Hepatocyte (in vitro differentiated cells): ENCODE measurements around the gene CST2. TPM values are rescaled to one million over a fixed set of nuclear protein-coding genes. Genes with fewer than 3 reads are reported as not detected.
A peak's percentile ranks its signal among the peaks of the same experiment; 100 is the strongest.
"Not testable (repeated sequence)": the region's sequence is repeated elsewhere in the genome, so short reads cannot be mapped to it uniquely, and the experiment has no call there.

Source experiments
- DNase-seq: peaks from one replicate; pipeline ENCODE4 v3.0.0-alpha.2; 2016; ENCODE audit warnings: low spot score
- H2AFZ ChIP-seq: fragments of 200-600 bp; sonication (generic); 2 replicates; pipeline ENCODE4 v1.6.0; 2016; ENCODE audit warnings: antibody characterized with exemption, mild to moderate bottlenecking
- H3K27ac ChIP-seq: fragments of 200-600 bp; sonication (generic); 2 replicates; pipeline ENCODE4 v1.5.1; 2016; ENCODE audit warnings: mild to moderate bottlenecking
- H3K27me3 ChIP-seq: fragments of 200-600 bp; sonication (generic); 2 replicates; pipeline ENCODE4 v1.6.1; 2016
- H3K36me3 ChIP-seq: fragments of 200-600 bp; sonication (generic); replicated peaks from 2 replicates; pipeline ENCODE4 v1.5.1; 2016; ENCODE audit warnings: low read depth; ENCODE audit not compliant: insufficient read depth
- H3K4me1 ChIP-seq: fragments of 200-600 bp; sonication (generic); 2 replicates; pipeline ENCODE4 v1.5.1; 2016; ENCODE audit warnings: mild to moderate bottlenecking, moderate library complexity; ENCODE audit not compliant: insufficient read depth
- H3K4me2 ChIP-seq: fragments of 200-600 bp; sonication (generic); 2 replicates; pipeline ENCODE4 v1.6.0; 2016
- H3K4me3 ChIP-seq: fragments of 200-600 bp; sonication (generic); 2 replicates; pipeline ENCODE4 v1.5.1; 2016; ENCODE audit warnings: mild to moderate bottlenecking
- H3K79me2 ChIP-seq: fragments of 200-600 bp; sonication (generic); 2 replicates; pipeline ENCODE4 v1.6.0; 2017; ENCODE audit warnings: mild to moderate bottlenecking
- H3K9me2 ChIP-seq: fragments of 200-600 bp; sonication (generic); replicated peaks from 2 replicates; pipeline ENCODE4 v1.6.0; 2017; ENCODE audit warnings: mild to moderate bottlenecking; ENCODE audit not compliant: insufficient read depth
- H3K9me3 ChIP-seq: fragments of 200-600 bp; sonication (generic); 2 replicates; pipeline ENCODE4 v1.5.1; 2016; ENCODE audit warnings: low read depth, mild to moderate bottlenecking
- H4K20me1 ChIP-seq: fragments of 200-600 bp; sonication (generic); 2 replicates; pipeline ENCODE4 v1.6.0; 2016; ENCODE audit warnings: mild to moderate bottlenecking; ENCODE audit not compliant: insufficient read depth, poor library complexity, severe bottlenecking
- CTCF ChIP-seq: fragments of 200-600 bp; sonication (generic); IDR thresholded peaks from 2 replicates; pipeline ENCODE4 v1.5.1; 2016; ENCODE audit warnings: antibody characterized with exemption, mild to moderate bottlenecking; ENCODE audit not compliant: poor library complexity
- EZH2 ChIP-seq: fragments of 200-600 bp; sonication (generic); IDR thresholded peaks from 2 replicates; pipeline ENCODE4 v1.6.1; 2016; ENCODE audit warnings: antibody characterized with exemption, mild to moderate bottlenecking, borderline replicate concordance
- EZH2phosphoT487 ChIP-seq: fragments of 200-600 bp; sonication (generic); IDR thresholded peaks from one replicate; pipeline ENCODE4 v1.6.1; 2018; ENCODE audit warnings: antibody characterized with exemption, mild to moderate bottlenecking, low read depth, moderate library complexity; ENCODE audit not compliant: unreplicated experiment, severe bottlenecking
- WGBS: methylation state at CpG from one replicate; pipeline ENCODE4 v1.1.6; 2016; ENCODE audit warnings: low lambda C conversion rate; ENCODE audit errors: missing lambda C conversion rate; 5-methylcytosine and 5-hydroxymethylcytosine counted together
- polyA plus RNA-seq: library from polyadenylated mRNA; unstranded; fragments of >200 nt; fragmentation: Nextera tagmentation; extraction: Ambion mirVana; gene quantifications from 2 replicates; pipeline ENCODE4 v1.2.1, GENCODE V29; 2016
- total RNA-seq: library from RNA; depleted of rRNA; stranded (reverse); fragments of >200 nt; gene quantifications from 2 replicates; pipeline ENCODE4 v1.2.3, GENCODE V29; 2014

CST2 gene
- total and polyA plus RNA-seq, 2 experiments from 2014 or later, result not detected

GRCh38 chr20:23832775-23833513 lies 6.4 kb upstream of the CST2 start:
- no peaks in the 10 kb centered on the region for H3K27me3 ChIP-seq
- H3K27ac ChIP-seq, result no peak overlapping the region
- H4K20me1 ChIP-seq, result no peaks in the 10 kb centered on the region
- no peak for DNase-seq
- no peak for TF ChIP-seq CTCF
- TF ChIP-seq EZH2, result no peak
- no peak for TF ChIP-seq EZH2phosphoT487
- no peak overlapping the region for H3K4me3 ChIP-seq
- H3K9me2 ChIP-seq, result no peaks in the 10 kb centered on the region
- 55% methylated on average over 3 of the region's 3 CpGs for WGBS
- H2AFZ ChIP-seq, result no peak overlapping the region
- no peaks in the 10 kb centered on the region for H3K9me3 ChIP-seq
- no peaks in the 10 kb centered on the region for H3K79me2 ChIP-seq
- H3K4me1 ChIP-seq, result no peaks in the 10 kb centered on the region
- no peak overlapping the region for H3K4me2 ChIP-seq
- H3K36me3 ChIP-seq, result no peaks in the 10 kb centered on the region

GRCh38 chr20:23831961-23832360 lies 5.4 kb upstream of the CST2 start:
- H3K36me3 ChIP-seq, result not testable (repeated sequence)
- peak; percentile 27 for DNase-seq
- H3K27ac ChIP-seq, result peak overlapping the region; percentile 30

DNA sequence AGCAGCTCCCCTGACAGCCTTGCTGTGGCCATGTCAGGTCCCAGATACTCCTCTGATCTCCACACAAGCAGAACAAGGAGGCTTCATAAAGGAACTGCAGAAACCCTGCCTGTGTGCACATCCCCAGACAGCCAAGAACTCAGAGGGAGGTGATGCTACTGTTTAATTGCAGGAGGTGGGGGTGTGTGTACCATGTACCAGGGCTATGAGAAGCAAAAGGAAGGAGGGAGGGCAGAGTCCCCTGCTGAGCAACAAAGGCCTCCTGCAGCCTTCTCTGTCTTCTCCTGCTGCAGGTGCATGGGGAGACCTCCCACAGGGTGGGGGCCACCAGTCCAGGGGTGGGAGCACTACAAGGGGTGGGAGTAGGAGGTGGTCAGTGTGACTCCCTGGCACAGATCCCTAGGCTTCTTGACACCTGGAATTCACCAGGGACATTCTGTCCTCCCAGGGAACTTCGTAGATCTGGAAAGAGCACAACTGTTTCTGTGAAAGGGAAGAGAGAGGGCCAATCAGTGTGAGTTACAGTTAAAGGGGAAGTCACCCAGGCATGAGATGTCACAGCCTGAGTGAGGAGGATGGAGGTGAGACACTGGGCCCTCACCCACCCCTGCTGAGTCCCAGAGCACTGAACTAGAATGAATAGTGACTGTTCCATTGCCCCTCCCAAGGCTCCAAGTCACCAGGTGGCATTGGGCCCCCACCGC lies 2.8 kb downstream of the CST2 start:
- Histone ChIP-seq H2AFZ (no peak overlapping the region), H3K4me3 (no peak overlapping the region), H3K79me2 (no peaks in the 10 kb centered on the region), H3K36me3 (no peaks in the 10 kb centered on the region), H4K20me1 (no peaks in the 10 kb centered on the region), H3K4me1 (no peaks in the 10 kb centered on the region), H3K9me2 (no peaks in the 10 kb centered on the region), H3K9me3 (no peaks in the 10 kb centered on the region), H3K27me3 (no peaks in the 10 kb centered on the region), H3K4me2 (no peak overlapping the region), H3K27ac (no peak overlapping the region)
- WGBS, result 100% methylated on average over 2 of the region's 2 CpGs
- DNase-seq, result no peak
- TF ChIP-seq EZH2phosphoT487 (no peak), EZH2 (no peak), CTCF (no peak)

More at GRCh38 chr20:23831961-23832360, 5.4 kb upstream of the CST2 start:
- not testable (repeated sequence) for H4K20me1 ChIP-seq, H3K9me2 ChIP-seq, H3K4me1 ChIP-seq, H3K9me3 ChIP-seq, H3K79me2 ChIP-seq, H3K4me3 ChIP-seq, H3K27me3 ChIP-seq, H2AFZ ChIP-seq, H3K4me2 ChIP-seq
- WGBS, result 42% methylated on average over 3 of the region's 3 CpGs

DNA sequence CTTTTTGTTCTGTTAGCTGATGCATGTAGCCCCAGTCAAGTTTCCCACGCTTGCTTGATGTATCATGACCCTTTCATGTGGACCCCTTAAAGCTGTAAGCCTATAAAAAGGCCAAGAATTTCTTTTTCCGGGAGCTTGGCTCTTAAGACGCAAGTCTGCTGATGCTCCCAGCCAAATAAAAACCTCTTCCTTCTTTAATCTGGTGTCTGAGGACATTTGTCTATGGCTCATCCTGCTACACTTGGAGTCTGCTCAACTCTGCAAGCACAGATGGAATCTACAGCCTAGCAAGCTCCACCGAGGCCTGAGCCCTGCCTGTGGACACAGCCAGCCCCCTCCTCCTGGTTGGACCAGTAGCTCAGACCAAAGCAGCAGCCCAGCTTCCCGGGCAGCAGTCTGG lies 3.4 kb downstream of the CST2 start:
- H3K27me3 ChIP-seq, result no peaks in the 10 kb centered on the region
- H3K4me3 ChIP-seq, result no peak overlapping the region
- no peaks in the 10 kb centered on the region for H4K20me1 ChIP-seq
- no peak overlapping the region for H2AFZ ChIP-seq
- no peaks in the 10 kb centered on the region for H3K9me2 ChIP-seq
- no peaks in the 10 kb centered on the region for H3K36me3 ChIP-seq
- DNase-seq, result peak; percentile 11
- H3K27ac ChIP-seq, result no peak overlapping the region
- H3K79me2 ChIP-seq, result no peaks in the 10 kb centered on the region
- 46% methylated on average over 5 of the region's 5 CpGs for WGBS
- TF ChIP-seq CTCF (no peak), EZH2 (no peak), EZH2phosphoT487 (no peak)
- H3K4me1 ChIP-seq, result no peaks in the 10 kb centered on the region
- H3K9me3 ChIP-seq, result no peaks in the 10 kb centered on the region
- H3K4me2 ChIP-seq, result no peak overlapping the region
